Mesendoderm (in vitro differentiated cells): ENCODE data around the gene GATAD2A. TPM values are rescaled to one million over a fixed set of nuclear protein-coding genes. Genes with fewer than 3 reads are reported as not detected.

Source experiments
- DNase-seq: peaks from one replicate; pipeline ENCODE4 v3.0.0; 2013
- H2AK5ac ChIP-seq: 2 replicates; pipeline ENCODE4 v1.6.1; 2013; ENCODE audit warnings: low read length, inconsistent platforms
- H2BK120ac ChIP-seq: 2 replicates; pipeline ENCODE4 v1.6.1; 2013; ENCODE audit warnings: low read depth, mild to moderate bottlenecking, low read length, moderate library complexity, mixed read lengths
- H2BK15ac ChIP-seq: replicated peaks from 2 replicates; pipeline ENCODE4 v1.6.1; 2013; ENCODE audit warnings: low read depth, mild to moderate bottlenecking, moderate library complexity
- H2BK5ac ChIP-seq: 2 replicates; pipeline ENCODE4 v1.6.1; 2013; ENCODE audit warnings: low read length, inconsistent platforms
- H3K18ac ChIP-seq: 2 replicates; pipeline ENCODE4 v1.6.1; 2013; ENCODE audit warnings: mild to moderate bottlenecking, low read length, mixed read lengths
- H3K23ac ChIP-seq: one replicate; pipeline ENCODE4 v1.6.1; 2013; ENCODE audit warnings: low read length
- H3K27ac ChIP-seq: 2 replicates; pipeline ENCODE4 v1.5.1; 2013; ENCODE audit warnings: low read depth, mild to moderate bottlenecking, inconsistent platforms, low read length, moderate library complexity
- H3K27me3 ChIP-seq: 2 replicates; pipeline ENCODE4 v1.6.1; 2013; ENCODE audit warnings: low read length, control low read depth, mild to moderate bottlenecking, inconsistent platforms; ENCODE audit not compliant: insufficient read depth, poor library complexity
- H3K36me3 ChIP-seq: 2 replicates; pipeline ENCODE4 v1.6.1; 2013; ENCODE audit warnings: low read length, inconsistent platforms; ENCODE audit not compliant: control insufficient read depth, insufficient read depth
- H3K4ac ChIP-seq: one replicate; pipeline ENCODE4 v1.6.1; 2013; ENCODE audit warnings: low read depth, mild to moderate bottlenecking, low read length, moderate library complexity
- H3K4me1 ChIP-seq: 2 replicates; pipeline ENCODE4 v1.6.1; 2013; ENCODE audit warnings: low read depth, low read length, inconsistent platforms; ENCODE audit not compliant: control insufficient read depth
- H3K4me2 ChIP-seq: 2 replicates; pipeline ENCODE4 v1.6.1; 2013; ENCODE audit warnings: low read length
- H3K4me3 ChIP-seq: 2 replicates; pipeline ENCODE4 v1.5.1; 2013; ENCODE audit warnings: mild to moderate bottlenecking, low read length
- H3K56ac ChIP-seq: one replicate; pipeline ENCODE4 v1.6.1; 2013; ENCODE audit warnings: low read length
- H3K79me1 ChIP-seq: 2 replicates; pipeline ENCODE4 v1.6.1; 2013; ENCODE audit warnings: low read length, inconsistent platforms
- H3K79me2 ChIP-seq: 2 replicates; pipeline ENCODE4 v1.6.1; 2013; ENCODE audit warnings: mild to moderate bottlenecking, low read length; ENCODE audit not compliant: control insufficient read depth, insufficient read depth
- H3K9ac ChIP-seq: 2 replicates; pipeline ENCODE4 v1.6.1; 2013; ENCODE audit warnings: low read length, inconsistent platforms
- H4K5ac ChIP-seq: one replicate; pipeline ENCODE4 v1.6.1; 2013; ENCODE audit warnings: low read length
- H4K8ac ChIP-seq: one replicate; pipeline ENCODE4 v1.6.1; 2013; ENCODE audit warnings: low read depth, mild to moderate bottlenecking, control low read depth, low read length, moderate library complexity
- WGBS: extraction: QIAGEN DNeasy Blood & Tissue Kit; methylation state at CpG from one replicate; pipeline ENCODE4 v1.1.7; 2013; ENCODE audit warnings: low lambda C conversion rate, missing lambda C conversion rate; ENCODE audit not compliant: insufficient coverage; ENCODE audit errors: extremely low coverage; 5-methylcytosine and 5-hydroxymethylcytosine counted together
- polyA plus RNA-seq, 2 experiments: library from polyadenylated mRNA; stranded (reverse); fragments of 200-250 nt; gene quantifications; one replicate each; pipeline ENCODE4 v1.2.3, GENCODE V29; 2013

The GATAD2A gene
- polyA plus RNA-seq (2013, experiment 1 of 2) = 125 TPM
- 121 TPM for polyA plus RNA-seq (2013, experiment 2 of 2)

GRCh38 chr19:19404879-19405860, at the start of gene GATAD2A:
TSS of gene GATAD2A (plus strand) at chr19:19405675. CDS start at chr19:19465346, 59,671 bp downstream.
- no peak within 1 kb of the TSS for H2AK5ac ChIP-seq
- WGBS = no CpG with 5 or more reads among the region's 90 CpGs
- peak within 1 kb of the TSS; percentile 89 for H3K56ac ChIP-seq
- no peak within 1 kb of the TSS for H2BK15ac ChIP-seq
- H3K4ac ChIP-seq = peak within 1 kb of the TSS; percentile 99
- H3K79me2 ChIP-seq = peaks cover 47% of the 10 kb centered on the region
- no peak within 1 kb of the TSS for H4K8ac ChIP-seq
- peaks cover 15% of the 10 kb centered on the region for H3K4me1 ChIP-seq
- peak within 1 kb of the TSS; percentile 88 for H3K9ac ChIP-seq
- H3K27me3 ChIP-seq = no peaks in the 10 kb centered on the region
- H2BK120ac ChIP-seq = peak within 1 kb of the TSS; percentile 55
- H3K79me1 ChIP-seq = peaks cover 18% of the 10 kb centered on the region
- H3K23ac ChIP-seq = peak within 1 kb of the TSS; percentile 89
- DNase-seq = peak; percentile 93
- H3K36me3 ChIP-seq = no peaks in the 10 kb centered on the region
- H2BK5ac ChIP-seq = no peak within 1 kb of the TSS
- peak within 1 kb of the TSS; percentile 98 for H3K18ac ChIP-seq
- peak within 1 kb of the TSS; percentile 91 for H3K4me2 ChIP-seq
- no peak within 1 kb of the TSS for H4K5ac ChIP-seq
- peak within 1 kb of the TSS; percentile 80 for H3K4me3 ChIP-seq
- H3K27ac ChIP-seq = peak within 1 kb of the TSS; percentile 60

- no peak overlapping the region for H4K5ac ChIP-seq
- no peak overlapping the region for H2BK5ac ChIP-seq
- H3K23ac ChIP-seq = no peak overlapping the region
- H3K4me2 ChIP-seq = no peak overlapping the region
- no peak overlapping the region for H3K4me3 ChIP-seq
- no peak overlapping the region for H3K56ac ChIP-seq
- no peak overlapping the region for H2BK120ac ChIP-seq
- H3K27me3 ChIP-seq = no peaks in the 10 kb centered on the region
- H3K4ac ChIP-seq = no peak overlapping the region
- no peak overlapping the region for H3K18ac ChIP-seq
- H3K27ac ChIP-seq = no peak overlapping the region
- H3K4me1 ChIP-seq = no peaks in the 10 kb centered on the region
- no peak overlapping the region for H3K9ac ChIP-seq
- H3K79me1 ChIP-seq = no peaks in the 10 kb centered on the region
- H2AK5ac ChIP-seq = no peak overlapping the region
- no peak for DNase-seq
- no CpG with 5 or more reads among the region's 11 CpGs for WGBS
- H2BK15ac ChIP-seq = no peak overlapping the region
- no peaks in the 10 kb centered on the region for H3K79me2 ChIP-seq
- H4K8ac ChIP-seq = no peak overlapping the region
- H3K36me3 ChIP-seq = peaks cover 3% of the 10 kb centered on the region
Measured at GRCh38 chr19:19356500-19356899, 49.0 kb upstream of the GATAD2A start.

- no peak overlapping the region for H3K4ac ChIP-seq
- no peak overlapping the region for H3K4me3 ChIP-seq
- no peaks in the 10 kb centered on the region for H3K79me1 ChIP-seq
- no peak overlapping the region for H2BK15ac ChIP-seq
- no peak overlapping the region for H4K5ac ChIP-seq
- H3K56ac ChIP-seq = no peak overlapping the region
- H3K9ac ChIP-seq = no peak overlapping the region
- no peak overlapping the region for H3K23ac ChIP-seq
- no peak overlapping the region for H3K4me2 ChIP-seq
- no peaks in the 10 kb centered on the region for H3K79me2 ChIP-seq
- H3K36me3 ChIP-seq = peaks cover 3% of the 10 kb centered on the region
- no peak overlapping the region for H3K18ac ChIP-seq
- H4K8ac ChIP-seq = no peak overlapping the region
- H3K27me3 ChIP-seq = no peaks in the 10 kb centered on the region
- no peak overlapping the region for H2AK5ac ChIP-seq
- no CpG with 5 or more reads among the region's 13 CpGs for WGBS
- H3K27ac ChIP-seq = no peak overlapping the region
- DNase-seq = no peak
- no peak overlapping the region for H2BK5ac ChIP-seq
- H2BK120ac ChIP-seq = no peak overlapping the region
- no peaks in the 10 kb centered on the region for H3K4me1 ChIP-seq
Measured at GRCh38 chr19:19356901-19357566, 48.4 kb upstream of the GATAD2A start.

- H2BK5ac ChIP-seq = no peak overlapping the region
- H3K79me2 ChIP-seq = no peaks in the 10 kb centered on the region
- H3K9ac ChIP-seq = peak overlapping the region; percentile 32
- H3K4me2 ChIP-seq = no peak overlapping the region
- H4K5ac ChIP-seq = peak overlapping the region; percentile 97
- H2AK5ac ChIP-seq = no peak overlapping the region
- no peaks in the 10 kb centered on the region for H3K27me3 ChIP-seq
- no CpG with 5 or more reads among the region's 14 CpGs for WGBS
- H3K79me1 ChIP-seq = no peaks in the 10 kb centered on the region
- H3K4me1 ChIP-seq = no peaks in the 10 kb centered on the region
- no peak overlapping the region for H3K23ac ChIP-seq
- no peaks in the 10 kb centered on the region for H3K36me3 ChIP-seq
- DNase-seq = peak; percentile 92
- peak overlapping the region; percentile 76 for H3K56ac ChIP-seq
- H3K27ac ChIP-seq = no peak overlapping the region
- no peak overlapping the region for H4K8ac ChIP-seq
- no peak overlapping the region for H2BK15ac ChIP-seq
- H3K18ac ChIP-seq = no peak overlapping the region
- no peak overlapping the region for H2BK120ac ChIP-seq
- H3K4ac ChIP-seq = no peak overlapping the region
- H3K4me3 ChIP-seq = no peak overlapping the region
Measured at GRCh38 chr19:19361075-19361594, 44.3 kb upstream of the GATAD2A start.

GRCh38 chr19:19362075-19362474, 43.4 kb upstream of the GATAD2A start:
- Histone ChIP-seq H3K4me3 (no peak overlapping the region), H4K5ac (no peak overlapping the region), H3K36me3 (no peaks in the 10 kb centered on the region), H2BK5ac (no peak overlapping the region), H2BK15ac (no peak overlapping the region), H3K4me1 (no peaks in the 10 kb centered on the region), H3K9ac (no peak overlapping the region), H3K4me2 (no peak overlapping the region), H3K79me2 (no peaks in the 10 kb centered on the region), H3K79me1 (no peaks in the 10 kb centered on the region), H2AK5ac (no peak overlapping the region), H3K27me3 (no peaks in the 10 kb centered on the region), H4K8ac (no peak overlapping the region), H3K4ac (no peak overlapping the region), H3K56ac (no peak overlapping the region), H3K18ac (no peak overlapping the region), H2BK120ac (no peak overlapping the region), H3K23ac (no peak overlapping the region), H3K27ac (no peak overlapping the region)
- WGBS = no CpG with 5 or more reads among the region's 4 CpGs
- DNase-seq = no peak
